Breast epithelium (tissue), 3 donors: ENCODE results near the gene IRAK2.

Experiments used
- POLR2A ChIP-seq: fragments of 450-650 bp; IDR thresholded peaks from one replicate; pipeline ENCODE4 v1.6.1; 2016; ENCODE audit warnings: antibody characterized with exemption, mild to moderate bottlenecking, moderate library complexity
- POLR2AphosphoS5 ChIP-seq, 3 donors: sonication (generic); formaldehyde crosslinking; IDR thresholded peaks; one replicate each; pipeline ENCODE4 v1.6.1; 2017; ENCODE audit warnings: antibody characterized with exemption in 3 of 3
- TF ChIP-seq, protein P1 (sequence below), 3 donors: fragments of 450-650 bp; IDR thresholded peaks; one replicate each; pipeline ENCODE4 v1.5.1; 2016 to 2017; ENCODE audit warnings: antibody characterized with exemption in 3 of 3, mild to moderate bottlenecking in 3 of 3, moderate library complexity in 3 of 3

- TF ChIP-seq, protein P1, sequence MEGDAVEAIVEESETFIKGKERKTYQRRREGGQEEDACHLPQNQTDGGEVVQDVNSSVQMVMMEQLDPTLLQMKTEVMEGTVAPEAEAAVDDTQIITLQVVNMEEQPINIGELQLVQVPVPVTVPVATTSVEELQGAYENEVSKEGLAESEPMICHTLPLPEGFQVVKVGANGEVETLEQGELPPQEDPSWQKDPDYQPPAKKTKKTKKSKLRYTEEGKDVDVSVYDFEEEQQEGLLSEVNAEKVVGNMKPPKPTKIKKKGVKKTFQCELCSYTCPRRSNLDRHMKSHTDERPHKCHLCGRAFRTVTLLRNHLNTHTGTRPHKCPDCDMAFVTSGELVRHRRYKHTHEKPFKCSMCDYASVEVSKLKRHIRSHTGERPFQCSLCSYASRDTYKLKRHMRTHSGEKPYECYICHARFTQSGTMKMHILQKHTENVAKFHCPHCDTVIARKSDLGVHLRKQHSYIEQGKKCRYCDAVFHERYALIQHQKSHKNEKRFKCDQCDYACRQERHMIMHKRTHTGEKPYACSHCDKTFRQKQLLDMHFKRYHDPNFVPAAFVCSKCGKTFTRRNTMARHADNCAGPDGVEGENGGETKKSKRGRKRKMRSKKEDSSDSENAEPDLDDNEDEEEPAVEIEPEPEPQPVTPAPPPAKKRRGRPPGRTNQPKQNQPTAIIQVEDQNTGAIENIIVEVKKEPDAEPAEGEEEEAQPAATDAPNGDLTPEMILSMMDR (IDR thresholded peaks at IDR 0.05), result no peak
- no peak for TF ChIP-seq POLR2AphosphoS5 (IDR thresholded peaks at IDR 0.05)
- TF ChIP-seq POLR2A, result no peak
Observed at GRCh38 chr3:10238345-10239183, 73.8 kb downstream of the IRAK2 start.
